HepG2 (cell line): ENCODE data around the gene RSPH1. TPM values are rescaled to one million over a fixed set of nuclear protein-coding genes. Genes with fewer than 3 reads are reported as not detected.

Experiments
- ATAC-seq: fragments of 200-7000 bp; cut with Tn5 transposase; 3 replicates; pipeline ENCODE4 v1.9.1; 2020; ENCODE audit warnings: mild to moderate bottlenecking, moderate library complexity
- BruUV-seq: library from RNA; stranded (reverse); fragments of 400-500 nt; replicated peaks from 2 replicates; lab custom pipeline; 2021; lab: Mats Ljungman, UMichigan
- CTCF ChIA-PET: fragments of 300-600 bp; formaldehyde crosslinking; extraction: SDS; loops from one replicate; lab custom pipeline; 2021; ENCODE audit warnings: low total read pairs, inconsistent platforms, low intra/inter-chr PET ratio; lab: Yijun Ruan, JAX
- POLR2A ChIA-PET: fragments of 350-600 bp; sonication (Branson Sonifier 250); formaldehyde crosslinking; loops from one replicate; lab custom pipeline; 2020; ENCODE audit warnings: antibody characterized with exemption, inconsistent platforms; lab: Yijun Ruan, JAX
- DNase-seq: peaks from one replicate; pipeline ENCODE4 v3.0.0-alpha.2; 2015; ENCODE audit warnings: low spot score
- FAIRE-seq: peaks from 3 replicates; lab custom pipeline; 2011; peaks lifted over from hg19 to GRCh38; lab: Jason Lieb, UNC
- H2AFZ ChIP-seq: one replicate; pipeline ENCODE4 v1.6.1; 2011; ENCODE audit warnings: low read length, inconsistent platforms
- H3K27ac ChIP-seq: fragments of 300-600 bp; 3 replicates; pipeline ENCODE4 v1.8.0; 2011; ENCODE audit warnings: mixed run types, mild to moderate bottlenecking, mixed read lengths, low read length, inconsistent platforms; ENCODE audit not compliant: insufficient read depth; ENCODE audit errors: extremely low read length
- H3K27me3 ChIP-seq, 2 experiments: fragments of 200-600 bp in 1 of 2; 2 replicates in 1 of 2; 3 replicates in 1 of 2; pipeline versions ENCODE4 v1.6.0 to v1.8.0; 2011; ENCODE audit warnings: low read length in 2 of 2, mild to moderate bottlenecking in 2 of 2, moderate library complexity in 2 of 2, inconsistent platforms in 1 of 2; ENCODE audit not compliant: insufficient read depth in 2 of 2, control insufficient read depth in 1 of 2
- H3K36me3 ChIP-seq, 2 experiments: fragments of 200-600 bp in 1 of 2; replicated peaks in 1 of 2; 2 replicates in 1 of 2; 3 replicates in 1 of 2; pipeline versions ENCODE4 v1.5.1 to v1.8.0; 2011; ENCODE audit warnings: low read length in 2 of 2, inconsistent platforms in 1 of 2; ENCODE audit not compliant: insufficient read depth in 2 of 2, control insufficient read depth in 1 of 2
- H3K4me1 ChIP-seq: 2 replicates; pipeline ENCODE4 v1.5.1; 2012; ENCODE audit warnings: low read length, inconsistent platforms; ENCODE audit not compliant: insufficient read depth
- H3K4me2 ChIP-seq: 2 replicates; pipeline ENCODE4 v1.6.0; 2011; ENCODE audit warnings: low read depth, low read length, inconsistent platforms
- H3K4me3 ChIP-seq, 3 experiments: fragments of 200-600 bp in 1 of 3; sonication (generic), shearing (Covaris generic) in 1 of 3; replicated peaks in 1 of 3; 2 replicates each; pipeline ENCODE4 v1.5.1; 2011 to 2016; ENCODE audit warnings: low read length in 3 of 3, inconsistent platforms in 2 of 3, low read depth in 2 of 3, mild to moderate bottlenecking in 2 of 3, control low read depth in 1 of 3, mixed read lengths in 1 of 3; ENCODE audit not compliant: insufficient read depth in 1 of 3
- H3K79me2 ChIP-seq: one replicate; pipeline ENCODE4 v1.6.1; 2011; ENCODE audit warnings: low read length, inconsistent platforms; ENCODE audit not compliant: insufficient read depth
- H3K9ac ChIP-seq: 2 replicates; pipeline ENCODE4 v1.6.0; 2011; ENCODE audit warnings: mild to moderate bottlenecking, low read depth, low read length, inconsistent platforms; ENCODE audit not compliant: insufficient read depth
- H3K9me3 ChIP-seq: 2 replicates; pipeline ENCODE4 v1.5.1; 2012; ENCODE audit warnings: mild to moderate bottlenecking, low read length
- H4K20me1 ChIP-seq: 2 replicates; pipeline ENCODE4 v1.6.0; 2011; ENCODE audit warnings: inconsistent platforms, mild to moderate bottlenecking, low read length, moderate library complexity; ENCODE audit not compliant: insufficient read depth
- ARNT ChIP-seq: fragments of 450-650 bp; IDR thresholded peaks from 2 replicates; pipeline ENCODE4 v1.6.1; 2017
- CENPT ChIP-seq: sonication (generic); formaldehyde crosslinking; IDR thresholded peaks from 2 replicates; pipeline ENCODE4 v1.8.0; 2022; ENCODE audit warnings: low read depth, mild to moderate bottlenecking, moderate library complexity, missing genetic modification reagents
- ETV5 ChIP-seq: IDR thresholded peaks from 2 replicates; pipeline ENCODE4 v1.6.1; 2018; ENCODE audit warnings: missing biosample characterization, missing genetic modification reagents, inconsistent platforms, borderline replicate concordance
- MAZ ChIP-seq, 2 experiments: sonication (generic) in 1 of 2; formaldehyde crosslinking in 1 of 2; IDR thresholded peaks; 2 replicates each; pipeline versions ENCODE4 v1.5.0 to v1.6.1; 2012 to 2020; ENCODE audit warnings: low read depth in 2 of 2, mild to moderate bottlenecking in 2 of 2, borderline replicate concordance in 1 of 2, improper control_type of control experiment in 1 of 2, low read length in 1 of 2, missing genetic modification reagents in 1 of 2, moderate library complexity in 1 of 2
- MIER2 ChIP-seq: IDR thresholded peaks from 2 replicates; pipeline ENCODE4 v1.6.1; 2016; ENCODE audit warnings: missing biosample characterization, missing genetic modification reagents
- POGZ ChIP-seq: sonication (generic); formaldehyde crosslinking; IDR thresholded peaks from 2 replicates; pipeline ENCODE4 v1.4.0; 2020; ENCODE audit warnings: mild to moderate bottlenecking, missing genetic modification reagents
- PRMT3 ChIP-seq: sonication (generic); formaldehyde crosslinking; IDR thresholded peaks from 2 replicates; pipeline ENCODE4 v1.8.1; 2022; ENCODE audit warnings: low read depth, mild to moderate bottlenecking, moderate library complexity, missing genetic modification reagents, borderline replicate concordance
- RBM22 ChIP-seq: fragments of 200-400 bp; formaldehyde crosslinking; optimal IDR thresholded peaks from 2 replicates; pipeline ENCODE3; 2017; ENCODE audit warnings: mild to moderate bottlenecking, low read length, moderate library complexity
- SMYD3 ChIP-seq: sonication (generic); formaldehyde crosslinking; IDR thresholded peaks from 2 replicates; pipeline ENCODE4 v1.8.1; 2023; ENCODE audit warnings: mild to moderate bottlenecking, missing genetic modification reagents
- ZNF160 ChIP-seq: sonication (generic); formaldehyde crosslinking; IDR thresholded peaks from 2 replicates; pipeline ENCODE4 v1.8.0; 2022; ENCODE audit warnings: mild to moderate bottlenecking, inconsistent platforms, missing genetic modification reagents
- ZNF792 ChIP-seq: IDR thresholded peaks from 2 replicates; pipeline ENCODE4 v1.6.1; 2016
- WGBS: methylation state at CpG from one replicate; pipeline ENCODE4 v1.1.6; 2017; ENCODE audit warnings: low lambda C conversion rate; 5-methylcytosine and 5-hydroxymethylcytosine counted together
- in situ Hi-C: cut with HindIII; loops from 2 replicates; pipeline ENCODE4 v1.10.0; 2017; ENCODE audit warnings: low pct_unique_long_range_greater_than_20kb; ENCODE audit not compliant: extremely low pct_ligation_motif_present
- intact Hi-C: fragments of 100-400 bp; cut with micrococcal nuclease; formaldehyde crosslinking; loops from one replicate; pipeline ENCODE4 v1.10.0; 2022; ENCODE audit not compliant: unreplicated experiment
- polyA plus RNA-seq, 8 experiments: library from polyadenylated mRNA; depleted of rRNA in 3 of 8; stranded (reverse) in 7 of 8; unstranded in 1 of 8; fragments of >200 nt; fragmentation: Illumina TruSeq in 4 of 8; extraction: Trizol in 4 of 8; gene quantifications; 2 replicates each; pipeline versions ENCODE4 v1.2.1 to v1.2.3, GENCODE V29; 2011 to 2016; ENCODE audit warnings: low read depth in 4 of 8, missing spikeins in 1 of 8, mixed read lengths in 1 of 8; ENCODE audit not compliant: insufficient read depth in 1 of 8
- total RNA-seq, 5 experiments: library from RNA; depleted of rRNA; stranded (reverse); fragments of >200 nt; fragmentation: Illumina TruSeq; extraction: Trizol; gene quantifications; 2 replicates each; pipeline ENCODE4 v1.2.3, GENCODE V29; 2016; ENCODE audit warnings: low read depth in 1 of 5
- TF ChIP-seq, protein P1 (sequence below): sonication (generic); formaldehyde crosslinking; conservative IDR thresholded peaks from 2 replicates; pipeline ENCODE4 v1.8.0; 2022; ENCODE audit warnings: low read depth, missing genetic modification reagents
- TF ChIP-seq, protein P2 (sequence below), 2 experiments: sonication (generic) in 1 of 2; formaldehyde crosslinking in 1 of 2; IDR thresholded peaks; 2 replicates each; pipeline versions ENCODE4 v1.4.0 to v1.6.1; 2018 to 2020; ENCODE audit warnings: missing genetic modification reagents in 2 of 2, borderline replicate concordance in 1 of 2, low read depth in 1 of 2, mild to moderate bottlenecking in 1 of 2, missing biosample characterization in 1 of 2
- TF ChIP-seq, protein P3 (sequence below): sonication (generic); formaldehyde crosslinking; IDR thresholded peaks from 2 replicates; pipeline ENCODE4 v1.9.0; 2021; ENCODE audit warnings: missing genetic modification reagents, borderline replicate concordance

Gene RSPH1
- total and polyA plus RNA-seq, 2 of the 13 experiments (the other 11 are each of a cell fraction or from before 2014, with no cell fraction given) = not detected

DNA sequence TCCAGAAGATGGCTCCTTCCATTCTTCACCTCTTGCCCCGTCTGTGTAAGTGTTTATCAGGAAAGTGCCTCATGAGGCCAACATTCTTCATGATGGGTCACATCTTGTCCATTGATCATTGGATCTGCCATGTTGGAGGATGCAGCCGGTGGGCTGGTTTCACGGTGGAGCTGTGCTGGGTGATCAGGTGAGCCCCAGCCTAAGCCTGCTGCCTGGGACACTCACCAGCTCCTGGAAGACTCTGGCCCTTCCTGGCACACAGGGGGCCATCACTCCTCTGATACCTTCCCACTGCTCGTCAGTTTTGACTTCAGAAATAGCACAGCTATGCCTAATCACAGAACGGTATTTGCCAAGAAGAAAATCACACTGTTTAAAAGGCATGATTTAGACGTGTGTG lies 54.1 kb downstream of the RSPH1 start:
- Histone ChIP-seq H3K9me3 (no peaks in the 10 kb centered on the region), H3K4me2 (no peak overlapping the region), H3K4me1 (no peaks in the 10 kb centered on the region), H3K9ac (no peak overlapping the region), H3K36me3 (no peaks in the 10 kb centered on the region), H3K79me2 (no peaks in the 10 kb centered on the region), H3K27ac (no peak overlapping the region), H2AFZ (no peak overlapping the region), H4K20me1 (no peaks in the 10 kb centered on the region), H3K27me3 (0 out of 5 replicates have a peak, but pooled peaks cover 0 to 4% of the 10 kb centered on the region in 2 experiments), H3K4me3 (no peak overlapping the region)
- BruUV-seq = no TSS peak
- intact Hi-C loops = no loop called here
- DNase-seq (no peak), ATAC-seq (no peak), FAIRE-seq (no peak)
- in situ Hi-C loops = loop anchor here (10.0 kb wide), 1 partner anchor 287 kb away; no protein-coding TSS in a partner anchor
- TF ChIP-seq, protein P1, sequence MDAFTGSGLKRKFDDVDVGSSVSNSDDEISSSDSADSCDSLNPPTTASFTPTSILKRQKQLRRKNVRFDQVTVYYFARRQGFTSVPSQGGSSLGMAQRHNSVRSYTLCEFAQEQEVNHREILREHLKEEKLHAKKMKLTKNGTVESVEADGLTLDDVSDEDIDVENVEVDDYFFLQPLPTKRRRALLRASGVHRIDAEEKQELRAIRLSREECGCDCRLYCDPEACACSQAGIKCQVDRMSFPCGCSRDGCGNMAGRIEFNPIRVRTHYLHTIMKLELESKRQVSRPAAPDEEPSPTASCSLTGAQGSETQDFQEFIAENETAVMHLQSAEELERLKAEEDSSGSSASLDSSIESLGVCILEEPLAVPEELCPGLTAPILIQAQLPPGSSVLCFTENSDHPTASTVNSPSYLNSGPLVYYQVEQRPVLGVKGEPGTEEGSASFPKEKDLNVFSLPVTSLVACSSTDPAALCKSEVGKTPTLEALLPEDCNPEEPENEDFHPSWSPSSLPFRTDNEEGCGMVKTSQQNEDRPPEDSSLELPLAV (CRISPR knock-in tag) = no peak
- TF ChIP-seq SMYD3 (CRISPR knock-in tag) = no peak
- no peak for TF ChIP-seq MIER2 (CRISPR knock-in tag)
- TF ChIP-seq, protein P2, sequence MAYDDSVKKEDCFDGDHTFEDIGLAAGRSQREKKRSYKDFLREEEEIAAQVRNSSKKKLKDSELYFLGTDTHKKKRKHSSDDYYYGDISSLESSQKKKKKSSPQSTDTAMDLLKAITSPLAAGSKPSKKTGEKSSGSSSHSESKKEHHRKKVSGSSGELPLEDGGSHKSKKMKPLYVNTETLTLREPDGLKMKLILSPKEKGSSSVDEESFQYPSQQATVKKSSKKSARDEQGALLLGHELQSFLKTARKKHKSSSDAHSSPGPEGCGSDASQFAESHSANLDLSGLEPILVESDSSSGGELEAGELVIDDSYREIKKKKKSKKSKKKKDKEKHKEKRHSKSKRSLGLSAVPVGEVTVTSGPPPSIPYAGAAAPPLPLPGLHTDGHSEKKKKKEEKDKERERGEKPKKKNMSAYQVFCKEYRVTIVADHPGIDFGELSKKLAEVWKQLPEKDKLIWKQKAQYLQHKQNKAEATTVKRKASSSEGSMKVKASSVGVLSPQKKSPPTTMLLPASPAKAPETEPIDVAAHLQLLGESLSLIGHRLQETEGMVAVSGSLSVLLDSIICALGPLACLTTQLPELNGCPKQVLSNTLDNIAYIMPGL (CRISPR knock-in tag; IDR thresholded peaks at IDR 0.05; ENCODE audit: borderline replicate concordance in 1 of 2, low read depth in 1 of 2) = no peak
- no peak for TF ChIP-seq ARNT
- TF ChIP-seq MAZ (IDR thresholded peaks at IDR 0.05; ENCODE audit: borderline replicate concordance, low read depth, low read length) = no peak
- TF ChIP-seq MAZ (CRISPR knock-in tag; IDR thresholded peaks at IDR 0.05; ENCODE audit: low read depth) = no peak
- TF ChIP-seq PRMT3 (CRISPR knock-in tag) = no peak
- no peak for TF ChIP-seq ZNF160
- no peak for TF ChIP-seq ETV5 (CRISPR knock-in tag)
- no peak for TF ChIP-seq RBM22
- TF ChIP-seq ZNF792 (CRISPR knock-in tag) = no peak
- TF ChIP-seq, protein P3, sequence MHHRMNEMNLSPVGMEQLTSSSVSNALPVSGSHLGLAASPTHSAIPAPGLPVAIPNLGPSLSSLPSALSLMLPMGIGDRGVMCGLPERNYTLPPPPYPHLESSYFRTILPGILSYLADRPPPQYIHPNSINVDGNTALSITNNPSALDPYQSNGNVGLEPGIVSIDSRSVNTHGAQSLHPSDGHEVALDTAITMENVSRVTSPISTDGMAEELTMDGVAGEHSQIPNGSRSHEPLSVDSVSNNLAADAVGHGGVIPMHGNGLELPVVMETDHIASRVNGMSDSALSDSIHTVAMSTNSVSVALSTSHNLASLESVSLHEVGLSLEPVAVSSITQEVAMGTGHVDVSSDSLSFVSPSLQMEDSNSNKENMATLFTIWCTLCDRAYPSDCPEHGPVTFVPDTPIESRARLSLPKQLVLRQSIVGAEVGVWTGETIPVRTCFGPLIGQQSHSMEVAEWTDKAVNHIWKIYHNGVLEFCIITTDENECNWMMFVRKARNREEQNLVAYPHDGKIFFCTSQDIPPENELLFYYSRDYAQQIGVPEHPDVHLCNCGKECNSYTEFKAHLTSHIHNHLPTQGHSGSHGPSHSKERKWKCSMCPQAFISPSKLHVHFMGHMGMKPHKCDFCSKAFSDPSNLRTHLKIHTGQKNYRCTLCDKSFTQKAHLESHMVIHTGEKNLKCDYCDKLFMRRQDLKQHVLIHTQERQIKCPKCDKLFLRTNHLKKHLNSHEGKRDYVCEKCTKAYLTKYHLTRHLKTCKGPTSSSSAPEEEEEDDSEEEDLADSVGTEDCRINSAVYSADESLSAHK = no peak
- no peak for TF ChIP-seq CENPT (CRISPR knock-in tag)
- TF ChIP-seq POGZ (CRISPR knock-in tag) = no peak
- ChIA-PET POLR2A (no interaction called here), CTCF (no interaction called here)
- 44% methylated on average over 6 of the region's 6 CpGs for WGBS
